ENCODE results near the gene HAUS2. TPM values are rescaled to one million over a fixed set of nuclear protein-coding genes. Genes with fewer than 3 reads are reported as not detected.

The HAUS2 gene
- total RNA-seq, 2 experiments from 2014 or later: 46.2 to 55.6 TPM

Other genes with a start within 250 kb of the HAUS2 start
- 1 to 10 TPM in 1 of 2 experiments, under 1 TPM in 1; 0.83 to 1.5 TPM for gene CAPN3, start 189.3 kb upstream of the HAUS2 start, total RNA-seq
- 10 to 100 TPM; 40.8 to 41.2 TPM for gene ZNF106, start 57.7 kb upstream of the HAUS2 start, total RNA-seq
- 10 to 100 TPM; 33.1 to 34.5 TPM for gene SNAP23, start 53.2 kb upstream of the HAUS2 start, total RNA-seq
- 10 to 100 TPM; 14.7 to 16.3 TPM for gene LRRC57, start within 50 bp of the HAUS2 start, total RNA-seq
- gene STARD9, start 26.8 kb downstream of the HAUS2 start, total RNA-seq: 1 to 10 TPM; 1.9 to 2.5 TPM
- 10 to 100 TPM; 19.9 to 21.9 TPM for gene CDAN1, start 188.3 kb downstream of the HAUS2 start, total RNA-seq